Panc1 (cell line): ENCODE data around the gene FUBP3. TPM values are rescaled to one million over a fixed set of nuclear protein-coding genes. Genes with fewer than 3 reads are reported as not detected.

Experiments
- ATAC-seq: fragments of 200-7000 bp; cut with Tn5 transposase; 2 replicates; pipeline ENCODE4 v1.9.1; 2020; ENCODE audit warnings: mild to moderate bottlenecking, moderate library complexity
- BruUV-seq: library from RNA; stranded (reverse); fragments of 400-500 nt; replicated peaks from 2 replicates; lab custom pipeline; 2021; lab: Mats Ljungman, UMichigan
- CTCF ChIA-PET: fragments of 300-600 bp; sonication (Branson Sonifier 250); formaldehyde crosslinking; loops from one replicate; lab custom pipeline; 2022; ENCODE audit warnings: antibody characterized with exemption; lab: Charles Lee
- POLR2A ChIA-PET: fragments of 300-600 bp; sonication (Branson Sonifier 250); formaldehyde crosslinking; loops from one replicate; lab custom pipeline; 2022; ENCODE audit warnings: antibody characterized with exemption; lab: Charles Lee
- DNase-seq: peaks from one replicate; pipeline ENCODE4 v3.0.0-alpha.2; 2010; ENCODE audit warnings: low read depth, low spot score
- H3K27ac ChIP-seq: 2 replicates; pipeline ENCODE4 v1.5.1; 2011; ENCODE audit warnings: mild to moderate bottlenecking, low read length, inconsistent platforms
- H3K27me3 ChIP-seq: fragments of 200-500 bp; sonication (Bioruptor generic); 2 replicates; pipeline ENCODE4 v1.6.0; 2014; ENCODE audit warnings: low read length, inconsistent platforms; ENCODE audit not compliant: control insufficient read depth, insufficient read depth
- H3K36me3 ChIP-seq: fragments of 200-500 bp; sonication (Bioruptor generic); 2 replicates; pipeline ENCODE4 v1.5.1; 2014; ENCODE audit warnings: inconsistent platforms, mild to moderate bottlenecking, low read length, moderate library complexity; ENCODE audit not compliant: control insufficient read depth, insufficient read depth
- H3K4me1 ChIP-seq: 2 replicates; pipeline ENCODE4 v1.5.1; 2011; ENCODE audit warnings: inconsistent platforms, mild to moderate bottlenecking, low read length, moderate library complexity; ENCODE audit not compliant: control insufficient read depth, insufficient read depth
- H3K4me3 ChIP-seq, 2 experiments: 2 replicates each; pipeline ENCODE4 v1.5.1; 2011 to 2012; ENCODE audit warnings: low read depth in 2 of 2, low read length in 2 of 2, mild to moderate bottlenecking in 2 of 2, inconsistent platforms in 1 of 2, moderate library complexity in 1 of 2
- H3K9me3 ChIP-seq: fragments of 200-500 bp; sonication (Bioruptor generic); 2 replicates; pipeline ENCODE4 v1.5.1; 2014; ENCODE audit warnings: low read depth, mild to moderate bottlenecking, inconsistent platforms, low read length, moderate library complexity; ENCODE audit not compliant: control insufficient read depth, insufficient read depth
- CTCF ChIP-seq: fragments of 450-650 bp; IDR thresholded peaks from 2 replicates; pipeline ENCODE4 v1.5.1; 2017; ENCODE audit warnings: mild to moderate bottlenecking
- POLR2AphosphoS5 ChIP-seq: IDR thresholded peaks from 2 replicates; pipeline ENCODE4 v1.6.1; 2012; ENCODE audit warnings: mild to moderate bottlenecking, low read depth, low read length, moderate library complexity
- REST ChIP-seq, 2 experiments: IDR thresholded peaks; 2 replicates each; pipeline ENCODE4 v1.6.1; 2011 to 2012; ENCODE audit warnings: low read depth in 2 of 2, control low read depth in 1 of 2, low read length in 1 of 2, mild to moderate bottlenecking in 1 of 2, moderate library complexity in 1 of 2; ENCODE audit not compliant: insufficient read depth in 1 of 2
- SIN3A ChIP-seq: IDR thresholded peaks from 2 replicates; pipeline ENCODE4 v1.6.1; 2012; ENCODE audit warnings: low read depth, mild to moderate bottlenecking, low read length, moderate library complexity, borderline replicate concordance; ENCODE audit not compliant: insufficient read depth
- TCF7L2 ChIP-seq: IDR thresholded peaks from 2 replicates; pipeline ENCODE4 v1.6.1; 2011; ENCODE audit warnings: mild to moderate bottlenecking, low read depth, low read length, inconsistent platforms
- in situ Hi-C: cut with HindIII; loops from 2 replicates; pipeline ENCODE4 v1.10.0; 2016; ENCODE audit warnings: low sequenced_read_pairs, low pct_unique_long_range_greater_than_20kb
- intact Hi-C: fragments of 100-400 bp; cut with micrococcal nuclease; formaldehyde crosslinking; loops from one replicate; pipeline ENCODE4 v1.10.0; 2022; ENCODE audit not compliant: unreplicated experiment
- total RNA-seq: library from RNA; stranded (reverse); gene quantifications from one replicate; pipeline ENCODE4 v1.2.1, GENCODE V29; 2021; ENCODE audit not compliant: unreplicated experiment

FUBP3 gene
- total RNA-seq, 1 experiment from 2014 or later, result 46.6 TPM

- CTCF ChIA-PET, result no interaction called here
- Histone ChIP-seq H3K9me3 (no peaks in the 10 kb centered on the region), H3K27ac (no peak overlapping the region), H3K4me3 (no peak overlapping the region), H3K4me1 (no peaks in the 10 kb centered on the region), H3K36me3 (no peaks in the 10 kb centered on the region), H3K27me3 (no peaks in the 10 kb centered on the region)
- in situ Hi-C loops (no loop called here), intact Hi-C loops (no loop called here)
- POLR2A ChIA-PET, result no interaction called here
- DNase-seq (no peak), ATAC-seq (no peak)
- no peak for TF ChIP-seq POLR2AphosphoS5
- TF ChIP-seq SIN3A, result no peak
- TF ChIP-seq REST (IDR thresholded peaks at IDR 0.05; ENCODE audit: insufficient read depth in 1 of 2, low read depth in 2 of 2, low read length in 1 of 2), result no peak
- no peak for TF ChIP-seq TCF7L2
- BruUV-seq, result no TSS peak
These were observed 35.0 kb upstream of the FUBP3 start for GRCh38 chr9:130544364-130544763.

- no peak for DNase-seq
- Histone ChIP-seq H3K4me3 (no peak overlapping the region), H3K9me3 (no peaks in the 10 kb centered on the region), H3K4me1 (no peaks in the 10 kb centered on the region), H3K27ac (no peak overlapping the region), H3K36me3 (no peaks in the 10 kb centered on the region), H3K27me3 (no peaks in the 10 kb centered on the region)
- TF ChIP-seq SIN3A (no peak), TCF7L2 (no peak), REST (IDR thresholded peaks at IDR 0.05; ENCODE audit: insufficient read depth in 1 of 2, low read depth in 2 of 2, low read length in 1 of 2) (no peak), POLR2AphosphoS5 (no peak), CTCF (no peak)
- in situ Hi-C loops, result no loop called here
- no TSS peak for BruUV-seq
- intact Hi-C loops, result no loop called here
- ATAC-seq, result no peak
- ChIA-PET CTCF (no interaction called here), POLR2A (no interaction called here)
These were observed 31.3 kb upstream of the FUBP3 start for GRCh38 chr9:130548103-130548502.
